Measurements from ENCODE around the gene SRBD1. TPM values are rescaled to one million over a fixed set of nuclear protein-coding genes. Genes with fewer than 3 reads are reported as not detected.
A peak's percentile ranks its signal among the peaks of the same experiment; 100 is the strongest.

Gene SRBD1
- polyA plus RNA-seq, 3 donors = 5.8 to 9.2 (median 7.0) TPM

DNA sequence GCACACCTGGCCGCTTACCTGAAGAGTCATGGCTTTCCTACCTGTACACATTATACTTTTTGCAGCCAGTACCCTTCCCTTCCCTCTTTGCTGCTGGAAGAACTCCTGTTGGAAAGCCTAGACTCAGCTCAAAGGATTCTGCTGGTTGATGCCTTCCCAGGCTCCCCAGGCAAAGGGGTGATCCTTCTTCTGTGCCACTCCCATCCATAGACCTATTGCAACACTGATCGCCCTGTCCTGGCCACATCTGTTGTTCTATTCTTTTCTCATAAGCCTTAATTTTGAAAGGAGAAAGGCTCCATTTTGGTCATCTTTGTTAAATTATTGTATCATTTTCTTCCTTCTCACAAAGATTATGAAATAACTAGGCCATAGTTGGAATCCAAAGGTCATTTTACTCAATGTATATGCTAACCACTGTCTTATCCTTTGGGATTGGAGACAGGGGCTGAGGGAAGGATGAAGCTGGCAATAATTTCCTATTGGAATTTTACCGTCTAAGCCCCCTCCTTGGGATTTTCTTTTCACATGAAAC lies 37.0 kb upstream of the SRBD1 start:
- Mint-ChIP-seq H3K27me3 (ENCODE audit: low read depth in 3 of 3) (peaks cover 9 to 14% (median 10%) of the 10 kb centered on the region in 3 donors), H3K4me3 (no peak overlapping the region), H3K27ac (no peak overlapping the region), H3K36me3 (no peaks in the 10 kb centered on the region), H3K4me1 (peaks cover 32% of the 10 kb centered on the region), H3K9me3 (peaks cover 0 to 5% (median 2%) of the 10 kb centered on the region in 7 donors)
- no peak overlapping the region for H2AFZ ChIP-seq (ENCODE audit: insufficient read depth, low read depth, low read length, poor library complexity, severe bottlenecking)
- no peaks in the 10 kb centered on the region for H3K9me3 ChIP-seq (replicated peaks in 1 of 2; ENCODE audit: control insufficient read depth in 1 of 2, insufficient read depth in 1 of 2, low read length in 2 of 2)
- peaks cover 27 to 30% of the 10 kb centered on the region in 2 donors for H3K4me1 ChIP-seq (ENCODE audit: control insufficient read depth in 1 of 2, insufficient read depth in 2 of 2, low read length in 2 of 2)
- no peak for DNase-seq
- TF ChIP-seq CTCF (IDR thresholded peaks at IDR 0.05) = no peak
- peaks cover 11% of the 10 kb centered on the region for H4K20me1 ChIP-seq (ENCODE audit: insufficient read depth, low read length)
- no peak overlapping the region for H3K4me3 ChIP-seq (replicated peaks in 1 of 3; ENCODE audit: low read depth in 2 of 3, low read length in 3 of 3)
- H3K36me3 ChIP-seq (replicated peaks in 1 of 2; ENCODE audit: control insufficient read depth in 1 of 2, insufficient read depth in 2 of 2, low read length in 2 of 2) = no peaks in the 10 kb centered on the region
- no peak overlapping the region for H3K4me2 ChIP-seq (replicated peaks; ENCODE audit: extremely low read depth, low read length, poor library complexity, severe bottlenecking)
- peaks cover 0 to 7% of the 10 kb centered on the region in 2 donors for H3K27me3 ChIP-seq (ENCODE audit: control insufficient read depth in 2 of 2, insufficient read depth in 2 of 2, low read length in 2 of 2)
- WGBS (ENCODE audit: insufficient coverage) = 100% methylated on average over 1 of the region's 3 CpGs
- intact Hi-C loops (cut with micrococcal nuclease) = no loop called here
- H3K27ac ChIP-seq (ENCODE audit: low read depth in 1 of 2, low read length in 2 of 2) = no peak overlapping the region
- H3K9ac ChIP-seq (ENCODE audit: insufficient read depth, low read length, poor library complexity, severe bottlenecking) = no peak overlapping the region
- H3K79me2 ChIP-seq (ENCODE audit: insufficient read depth, low read length) = peaks cover 15% of the 10 kb centered on the region

DNA sequence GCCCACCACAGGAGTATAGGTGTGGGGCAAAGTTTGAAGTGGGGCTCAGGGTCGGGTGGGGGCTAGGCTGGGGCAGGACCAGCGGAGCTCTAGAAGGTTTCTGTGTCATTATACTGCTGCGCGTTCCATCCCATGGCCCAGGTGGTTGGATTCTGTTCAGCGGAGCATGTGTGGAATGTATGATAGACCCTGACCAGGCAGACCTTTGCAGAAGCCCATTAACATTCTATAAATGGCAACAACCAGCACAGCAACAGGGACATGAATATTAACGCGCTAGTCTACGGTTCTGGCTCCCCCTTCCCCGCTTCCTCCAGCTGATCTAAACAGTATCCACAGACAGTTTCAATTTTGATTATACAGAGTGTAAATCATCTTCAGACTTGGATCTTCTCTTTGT lies 36.3 kb upstream of the SRBD1 start:
- Histone ChIP-seq H3K4me1 (ENCODE audit: control insufficient read depth in 1 of 2, insufficient read depth in 2 of 2, low read length in 2 of 2) (peaks cover 22 to 25% of the 10 kb centered on the region in 2 donors), H3K79me2 (ENCODE audit: insufficient read depth, low read length) (peaks cover 15% of the 10 kb centered on the region), H2AFZ (ENCODE audit: insufficient read depth, low read depth, low read length, poor library complexity, severe bottlenecking) (no peak overlapping the region), H3K27ac (ENCODE audit: low read depth in 1 of 2, low read length in 2 of 2) (no peak overlapping the region), H3K36me3 (replicated peaks in 1 of 2; ENCODE audit: control insufficient read depth in 1 of 2, insufficient read depth in 2 of 2, low read length in 2 of 2) (no peaks in the 10 kb centered on the region), H3K9ac (ENCODE audit: insufficient read depth, low read length, poor library complexity, severe bottlenecking) (no peak overlapping the region), H3K27me3 (ENCODE audit: control insufficient read depth in 2 of 2, insufficient read depth in 2 of 2, low read length in 2 of 2) (peaks cover 0 to 14% of the 10 kb centered on the region in 2 donors), H3K4me3 (replicated peaks in 1 of 3; ENCODE audit: low read depth in 2 of 3, low read length in 3 of 3) (no peak overlapping the region), H3K4me2 (replicated peaks; ENCODE audit: extremely low read depth, low read length, poor library complexity, severe bottlenecking) (no peak overlapping the region), H3K9me3 (replicated peaks in 1 of 2; ENCODE audit: control insufficient read depth in 1 of 2, insufficient read depth in 1 of 2, low read length in 2 of 2) (no peaks in the 10 kb centered on the region), H4K20me1 (ENCODE audit: insufficient read depth, low read length) (peaks cover 5% of the 10 kb centered on the region)
- TF ChIP-seq CTCF (IDR thresholded peaks at IDR 0.05) = no peak
- Mint-ChIP-seq H3K4me3 (no peak overlapping the region), H3K4me1 (peaks cover 27% of the 10 kb centered on the region), H3K36me3 (no peaks in the 10 kb centered on the region), H3K27ac (peak overlapping the region in 1 of 7 donors; percentile 58), H3K9me3 (peaks cover 0 to 5% (median 0%) of the 10 kb centered on the region in 7 donors), H3K27me3 (ENCODE audit: low read depth in 3 of 3) (peaks cover 11 to 13% (median 11%) of the 10 kb centered on the region in 3 donors)
- intact Hi-C loops (cut with micrococcal nuclease) = no loop called here
- DNase-seq = no peak
- 85% methylated on average over 3 of the region's 9 CpGs for WGBS (ENCODE audit: insufficient coverage)
